Sigmoid colon (tissue), 7 donors: ENCODE results near the gene ACOX3. TPM values are rescaled to one million over a fixed set of nuclear protein-coding genes. Genes with fewer than 3 reads are reported as not detected.
"Not testable (repeated sequence)": the region's sequence is repeated elsewhere in the genome, so short reads cannot be mapped to it uniquely, and the experiment has no call there.

Experiments used
- DNase-seq: peaks from one replicate; pipeline ENCODE4 v3.0.0-alpha.2; 2019
- H3K27ac ChIP-seq, 4 donors: fragments of 200-600 bp; sonication (generic); one replicate each; pipeline ENCODE4 v1.5.1; 2016 to 2019; ENCODE audit warnings: mild to moderate bottlenecking in 1 of 4
- H3K27me3 ChIP-seq, 3 donors: fragments of 200-600 bp; sonication (generic); one replicate each; pipeline ENCODE4 v1.5.1; 2019; ENCODE audit warnings: mild to moderate bottlenecking in 1 of 3
- H3K36me3 ChIP-seq, 4 donors: fragments of 200-600 bp; sonication (generic); one replicate each; pipeline ENCODE4 v1.5.1; 2016 to 2019
- H3K4me1 ChIP-seq, 4 donors: fragments of 200-600 bp; sonication (generic); one replicate each; pipeline ENCODE4 v1.5.1; 2017 to 2019
- H3K4me3 ChIP-seq, 4 donors: fragments of 200-600 bp; sonication (generic); one replicate each; pipeline ENCODE4 v1.5.1; 2017 to 2019; ENCODE audit warnings: mild to moderate bottlenecking in 2 of 4, moderate library complexity in 1 of 4
- H3K9me3 ChIP-seq, 4 donors: fragments of 200-600 bp in 3 of 4; sonication (generic) in 3 of 4; one replicate each; pipeline versions ENCODE4 v1.5.1 to v1.6.1; 2013 to 2019
- EP300 ChIP-seq, 4 donors: sonication (generic); formaldehyde crosslinking; IDR thresholded peaks; one replicate each; pipeline ENCODE4 v1.6.1; 2017; ENCODE audit warnings: antibody characterized with exemption in 4 of 4
- POLR2A ChIP-seq, 2 donors: fragments of 450-650 bp; IDR thresholded peaks; one replicate each; pipeline ENCODE4 v1.6.1; 2016; ENCODE audit warnings: antibody characterized with exemption in 2 of 2, mild to moderate bottlenecking in 2 of 2, moderate library complexity in 2 of 2
- POLR2AphosphoS5 ChIP-seq, 4 donors: sonication (generic); formaldehyde crosslinking; IDR thresholded peaks; one replicate each; pipeline ENCODE4 v1.6.1; 2017; ENCODE audit warnings: antibody characterized with exemption in 4 of 4
- WGBS, 2 donors: extraction: QIAGEN DNeasy Blood & Tissue Kit; methylation state at CpG; one replicate each; pipeline ENCODE4 v1.1.7; 2013; 5-methylcytosine and 5-hydroxymethylcytosine counted together
- intact Hi-C: fragments of 100-400 bp; cut with DNase I; formaldehyde crosslinking; loops from one replicate; pipeline ENCODE4 v1.15.1; 2023
- polyA plus RNA-seq, 3 donors: library from polyadenylated mRNA; stranded (reverse); fragments of 200-250 nt; gene quantifications; one replicate each; pipeline ENCODE4 v1.2.3, GENCODE V29; 2013
- total RNA-seq, 4 donors: library from RNA; depleted of rRNA; stranded (reverse); fragments of >200 nt; gene quantifications; one replicate each; pipeline ENCODE4 v1.1.0, GENCODE V29; 2016
- TF ChIP-seq, protein P1 (sequence below), 4 experiments: fragments of 450-650 bp in 3 of 4; fragments of 200-600 bp in 1 of 4; IDR thresholded peaks; one replicate each; pipeline ENCODE4 v1.5.1; 2016 to 2019; ENCODE audit warnings: antibody characterized with exemption in 4 of 4, mild to moderate bottlenecking in 3 of 4, moderate library complexity in 2 of 4
- donor health status: healthy with polysubstance abuse.
- donor health status: Bipolar disorder and iron deficiency.
- donor health status: healthy.

The ACOX3 gene
- total and polyA plus RNA-seq, 7 donors, result 8.4 to 51.0 (median 24.8) TPM

DNA sequence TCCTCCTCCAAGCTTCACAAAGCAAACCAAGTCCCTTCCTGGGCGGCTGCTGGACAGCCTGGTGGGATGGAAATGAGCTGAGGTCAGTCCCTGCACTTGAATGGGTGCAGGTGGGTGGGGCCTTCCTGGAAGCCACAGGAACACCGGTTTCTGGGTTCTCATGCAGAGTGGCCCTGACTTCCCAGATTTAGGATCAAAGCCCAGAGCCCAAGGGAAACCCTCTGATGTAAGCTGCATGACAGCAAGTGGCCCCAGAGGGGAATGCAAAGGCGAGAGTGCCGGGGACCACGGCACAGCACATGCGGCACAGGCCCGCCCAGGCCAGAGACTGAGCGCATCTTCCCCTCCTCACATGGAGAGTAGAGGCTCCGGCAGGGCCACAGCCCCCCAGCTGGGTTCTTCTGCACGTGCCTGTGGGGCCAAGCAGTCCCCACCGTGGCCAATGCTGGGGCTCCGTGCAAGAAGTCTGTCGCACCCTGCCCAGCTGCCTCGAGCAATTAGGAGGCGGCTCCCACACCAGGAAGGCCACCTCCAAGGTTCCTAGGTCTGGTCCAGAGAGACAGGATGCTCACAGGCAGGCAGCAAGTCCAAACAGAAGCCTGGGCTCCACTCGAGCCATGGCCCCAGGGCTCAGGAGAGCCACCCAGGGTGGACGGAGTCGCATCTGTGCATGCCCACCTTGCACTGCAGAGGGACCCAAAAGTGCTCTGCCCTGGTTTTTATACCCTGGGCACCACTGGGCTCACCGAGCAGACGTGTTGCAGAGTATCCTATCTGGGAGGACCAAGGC is 88.0 kb downstream of the ACOX3 start:
- Histone ChIP-seq H3K4me1 (peaks cover 0 to 60% (median 48%) of the 10 kb centered on the region in 4 donors), H3K9me3 (no peaks in the 10 kb centered on the region), H3K4me3 (no peak overlapping the region), H3K36me3 (no peaks in the 10 kb centered on the region), H3K27ac (peak overlapping the region in 3 of 4 donors; percentile 47 to 63 (median 62)), H3K27me3 (no peaks in the 10 kb centered on the region)
- intact Hi-C loops, result no loop called here
- whole genome bisulfite sequencing, 2 donors, result 71 to 81% methylated on average over 20 of the region's 20 CpGs
- TF ChIP-seq POLR2A (IDR thresholded peaks at IDR 0.05) (no peak), POLR2AphosphoS5 (IDR thresholded peaks at IDR 0.05) (no peak), EP300 (IDR thresholded peaks at IDR 0.05) (no peak)
- peak; percentile 56 for DNase-seq

DNA sequence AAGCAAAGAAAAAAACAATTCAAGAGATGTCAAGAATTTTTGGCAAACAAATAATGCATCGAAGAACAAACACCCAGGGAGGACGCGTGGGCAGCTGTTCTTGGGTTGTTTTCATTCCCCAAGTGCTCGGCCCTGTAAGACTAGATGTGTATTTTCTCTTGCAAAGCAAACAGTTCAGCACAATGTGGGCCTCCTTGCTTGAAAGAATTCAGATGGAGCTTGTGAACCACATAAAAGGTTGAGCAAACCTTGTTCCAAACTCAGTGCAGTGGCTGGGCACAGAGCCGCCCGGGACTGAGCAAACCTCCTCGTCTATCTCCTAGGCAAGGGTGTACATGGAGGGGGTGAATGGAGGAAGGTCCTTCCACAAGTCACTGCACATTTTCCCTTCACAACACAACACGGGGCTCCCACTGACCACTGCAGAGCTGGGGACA is 88.6 kb downstream of the ACOX3 start:
- peak; percentile 70 for DNase-seq
- H3K4me1 ChIP-seq, result peaks cover 0 to 59% (median 49%) of the 10 kb centered on the region in 4 donors
- whole genome bisulfite sequencing, 2 donors, result 46 to 50% methylated on average over 8 of the region's 8 CpGs
- no peaks in the 10 kb centered on the region for H3K9me3 ChIP-seq
- intact Hi-C loops, result no loop called here
- TF ChIP-seq EP300 (IDR thresholded peaks at IDR 0.05) (no peak), POLR2A (IDR thresholded peaks at IDR 0.05) (no peak), POLR2AphosphoS5 (IDR thresholded peaks at IDR 0.05) (no peak)
- TF ChIP-seq, protein P1, sequence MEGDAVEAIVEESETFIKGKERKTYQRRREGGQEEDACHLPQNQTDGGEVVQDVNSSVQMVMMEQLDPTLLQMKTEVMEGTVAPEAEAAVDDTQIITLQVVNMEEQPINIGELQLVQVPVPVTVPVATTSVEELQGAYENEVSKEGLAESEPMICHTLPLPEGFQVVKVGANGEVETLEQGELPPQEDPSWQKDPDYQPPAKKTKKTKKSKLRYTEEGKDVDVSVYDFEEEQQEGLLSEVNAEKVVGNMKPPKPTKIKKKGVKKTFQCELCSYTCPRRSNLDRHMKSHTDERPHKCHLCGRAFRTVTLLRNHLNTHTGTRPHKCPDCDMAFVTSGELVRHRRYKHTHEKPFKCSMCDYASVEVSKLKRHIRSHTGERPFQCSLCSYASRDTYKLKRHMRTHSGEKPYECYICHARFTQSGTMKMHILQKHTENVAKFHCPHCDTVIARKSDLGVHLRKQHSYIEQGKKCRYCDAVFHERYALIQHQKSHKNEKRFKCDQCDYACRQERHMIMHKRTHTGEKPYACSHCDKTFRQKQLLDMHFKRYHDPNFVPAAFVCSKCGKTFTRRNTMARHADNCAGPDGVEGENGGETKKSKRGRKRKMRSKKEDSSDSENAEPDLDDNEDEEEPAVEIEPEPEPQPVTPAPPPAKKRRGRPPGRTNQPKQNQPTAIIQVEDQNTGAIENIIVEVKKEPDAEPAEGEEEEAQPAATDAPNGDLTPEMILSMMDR (IDR thresholded peaks at IDR 0.05), result no peak
- no peaks in the 10 kb centered on the region for H3K27me3 ChIP-seq
- H3K27ac ChIP-seq, result peak overlapping the region; percentile 20 to 63 (median 54)
- H3K4me3 ChIP-seq, result no peak overlapping the region
- no peaks in the 10 kb centered on the region for H3K36me3 ChIP-seq

DNA sequence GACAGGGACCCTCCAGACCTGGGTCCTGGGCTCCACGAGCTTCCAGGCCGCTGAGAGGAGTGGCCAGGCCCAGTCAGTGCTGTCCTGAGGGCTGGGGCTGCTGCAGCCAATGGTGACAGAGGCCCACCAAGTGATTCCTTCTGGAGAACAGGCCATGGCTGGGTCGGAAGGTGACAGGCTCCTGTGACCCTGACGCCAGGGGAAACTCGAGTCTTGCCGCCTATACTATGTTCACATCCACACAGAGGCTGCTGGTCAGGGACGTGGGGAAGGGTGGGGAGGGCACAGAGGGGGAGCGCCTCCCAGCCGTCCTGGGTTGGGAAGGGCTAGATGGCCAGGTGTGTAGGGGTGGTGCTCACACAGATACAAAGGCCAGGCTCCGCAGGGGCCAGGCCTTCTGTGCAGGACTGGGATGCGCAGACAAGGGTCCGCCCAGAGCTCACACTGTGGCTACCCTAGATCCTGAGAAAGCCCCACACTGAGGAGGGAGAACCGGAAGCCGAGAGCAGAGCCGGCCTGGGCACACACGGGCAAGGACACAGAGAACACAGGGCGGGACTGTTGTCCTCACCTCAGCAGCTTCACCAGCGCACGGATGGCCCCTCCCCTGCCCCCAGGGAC is 89.6 kb downstream of the ACOX3 start:
- 67 to 83% methylated on average over 19 of the region's 19 CpGs for WGBS, 2 donors
- no peaks in the 10 kb centered on the region for H3K36me3 ChIP-seq
- intact Hi-C loops, result no loop called here
- DNase-seq, result peak; percentile 59
- no peaks in the 10 kb centered on the region for H3K9me3 ChIP-seq
- H3K4me1 ChIP-seq, result peaks cover 0 to 59% (median 50%) of the 10 kb centered on the region in 4 donors
- H3K4me3 ChIP-seq, result no peak overlapping the region
- no peak for TF ChIP-seq POLR2A (IDR thresholded peaks at IDR 0.05)
- no peak for TF ChIP-seq EP300 (IDR thresholded peaks at IDR 0.05)
- TF ChIP-seq, protein P1 (IDR thresholded peaks at IDR 0.05), result no peak
- H3K27me3 ChIP-seq, result no peaks in the 10 kb centered on the region
- peak overlapping the region; percentile 20 to 63 (median 54) for H3K27ac ChIP-seq

DNA sequence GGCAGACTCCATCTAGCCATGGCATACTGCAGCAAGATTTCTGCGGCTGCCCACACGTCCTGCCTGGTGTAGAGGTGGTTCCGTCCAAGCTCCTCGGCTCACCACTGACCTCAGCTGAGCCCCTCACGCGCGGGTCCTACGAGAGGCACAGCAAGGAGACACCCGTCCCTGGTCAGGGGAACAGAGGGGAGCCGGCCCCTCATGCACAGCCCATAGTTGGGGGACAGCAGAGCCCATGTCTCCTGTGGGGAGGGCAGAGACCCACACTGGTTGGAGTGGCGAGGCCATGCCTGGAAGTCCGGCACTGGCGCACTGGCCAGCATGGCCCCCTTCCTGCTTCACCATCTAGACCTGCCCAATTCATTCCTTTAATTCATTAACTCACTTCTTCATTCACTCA is 90.2 kb downstream of the ACOX3 start:
- Histone ChIP-seq H3K36me3 (no peaks in the 10 kb centered on the region), H3K27me3 (no peaks in the 10 kb centered on the region), H3K4me1 (peaks cover 0 to 53% (median 44%) of the 10 kb centered on the region in 4 donors), H3K4me3 (no peak overlapping the region), H3K9me3 (no peaks in the 10 kb centered on the region), H3K27ac (no peak overlapping the region)
- intact Hi-C loops, result no loop called here
- 92% methylated on average over 13 of the region's 13 CpGs for WGBS, 2 donors
- peak; percentile 45 for DNase-seq
- TF ChIP-seq POLR2A (IDR thresholded peaks at IDR 0.05) (no peak), EP300 (IDR thresholded peaks at IDR 0.05) (no peak), POLR2AphosphoS5 (IDR thresholded peaks at IDR 0.05) (no peak)
- TF ChIP-seq, protein P1 (IDR thresholded peaks at IDR 0.05), result no peak

DNA sequence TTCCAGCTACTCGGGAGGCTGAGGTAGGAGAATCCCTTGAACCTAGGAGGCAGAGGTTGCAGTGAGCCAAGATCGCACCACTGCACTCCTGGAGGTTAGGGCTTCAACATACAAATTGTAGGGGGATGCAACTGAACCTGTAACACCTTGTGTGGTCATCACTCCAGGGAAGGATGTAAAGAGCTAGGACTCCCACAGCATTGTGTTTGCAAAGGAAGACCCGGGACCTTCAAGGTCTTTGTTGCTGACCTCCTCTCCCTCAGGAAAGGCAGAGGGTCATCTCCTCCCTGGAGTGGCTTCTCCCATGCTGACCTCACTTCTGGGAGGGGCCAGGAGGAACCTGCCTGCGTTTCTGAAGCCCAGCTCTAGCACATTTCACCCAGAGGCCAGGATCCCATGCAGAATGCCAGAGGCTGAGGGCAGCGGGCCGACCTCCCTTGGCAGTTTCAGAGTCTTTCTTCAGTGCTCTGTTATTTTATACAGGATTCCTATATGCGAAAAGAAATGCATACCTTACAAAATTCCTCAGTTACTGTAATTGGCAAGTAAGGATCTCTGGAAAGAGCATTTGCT is 90.8 kb downstream of the ACOX3 start:
- TF ChIP-seq, protein P1 (IDR thresholded peaks at IDR 0.05), result no peak
- TF ChIP-seq EP300 (IDR thresholded peaks at IDR 0.05), result no peak
- TF ChIP-seq POLR2A (IDR thresholded peaks at IDR 0.05), result no peak
- TF ChIP-seq POLR2AphosphoS5 (IDR thresholded peaks at IDR 0.05), result no peak
- intact Hi-C loops, result no loop called here
- Histone ChIP-seq H3K4me1 (peaks cover 0 to 47% (median 38%) of the 10 kb centered on the region in 4 donors), H3K36me3 (no peaks in the 10 kb centered on the region), H3K9me3 (no peaks in the 10 kb centered on the region), H3K27me3 (no peaks in the 10 kb centered on the region), H3K27ac (no peak overlapping the region), H3K4me3 (no peak overlapping the region)
- 73 to 84% methylated on average over 7 of the region's 7 CpGs for WGBS, 2 donors
- DNase-seq, result peak; percentile 34

DNA sequence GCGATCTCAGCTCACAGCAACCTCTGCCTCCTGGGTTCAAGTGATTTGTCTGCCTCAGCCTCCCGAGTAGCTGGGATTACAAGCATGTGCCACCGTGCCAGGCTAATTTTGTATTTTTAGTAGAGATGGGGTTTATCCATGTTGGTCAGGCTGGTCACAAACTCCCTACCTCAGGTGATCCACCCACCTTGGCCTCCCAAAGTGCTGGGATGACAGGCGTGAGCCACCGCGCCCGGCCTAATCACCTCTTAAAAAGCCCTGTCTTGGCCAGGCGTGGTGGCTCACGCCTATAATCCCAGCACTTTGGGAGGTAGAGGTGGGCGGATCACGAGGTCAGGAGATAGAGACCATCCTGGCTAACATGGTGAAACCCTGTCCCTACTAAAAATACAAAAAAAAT is 91.3 kb downstream of the ACOX3 start:
- peak; percentile 21 for DNase-seq
- H3K27ac ChIP-seq, H3K4me3 ChIP-seq, H3K27me3 ChIP-seq, H3K9me3 ChIP-seq, H3K36me3 ChIP-seq, intact Hi-C loops: not testable (repeated sequence)
- 65 to 87% methylated on average over 11 of the region's 11 CpGs for WGBS, 2 donors
- peaks cover 0 to 42% (median 35%) of the 10 kb centered on the region in 4 donors for H3K4me1 ChIP-seq
